Coronary artery (tissue), 2 donors: ENCODE measurements around the gene L3MBTL1.
A peak's percentile ranks its signal among the peaks of the same experiment; 100 is the strongest.

Source experiments
- DNase-seq: peaks from one replicate; pipeline ENCODE4 v3.0.0-alpha.2; 2017; ENCODE audit warnings: low spot score
- H3K27ac ChIP-seq, 2 donors: fragments of 200-600 bp; sonication (generic); one replicate each; pipeline ENCODE4 v1.5.1; 2016 to 2019
- H3K4me3 ChIP-seq: fragments of 200-600 bp; sonication (generic); 2 replicates; pipeline ENCODE4 v1.5.1; 2016; ENCODE audit warnings: mild to moderate bottlenecking, moderate library complexity
- CTCF ChIP-seq: fragments of 200-600 bp; sonication (generic); IDR thresholded peaks from one replicate; pipeline ENCODE4 v1.5.1; 2019; ENCODE audit warnings: antibody characterized with exemption

L3MBTL1 gene

GRCh38 chr20:43535370-43536004 is 28.0 kb downstream of the L3MBTL1 start:
- DNase-seq, result peak; percentile 31
- no peak for TF ChIP-seq CTCF
- H3K27ac ChIP-seq, result no peak overlapping the region
- no peak overlapping the region for H3K4me3 ChIP-seq

- no peak overlapping the region for H3K27ac ChIP-seq
- TF ChIP-seq CTCF, result no peak
- DNase-seq, result peak; percentile 45
- no peak overlapping the region for H3K4me3 ChIP-seq
Measured at GRCh38 chr20:43536041-43536816, 28.7 kb downstream of the L3MBTL1 start.

GRCh38 chr20:43536817-43537440 is 29.4 kb downstream of the L3MBTL1 start:
- Histone ChIP-seq H3K27ac (no peak overlapping the region), H3K4me3 (no peak overlapping the region)
- no peak for DNase-seq
- no peak for TF ChIP-seq CTCF

GRCh38 chr20:43537921-43538877 is 30.7 kb downstream of the L3MBTL1 start:
- Histone ChIP-seq H3K27ac (no peak overlapping the region), H3K4me3 (no peak overlapping the region)
- peak; percentile 76 for DNase-seq
- TF ChIP-seq CTCF, result peak; percentile 79

GRCh38 chr20:43538878-43539700 is 31.6 kb downstream of the L3MBTL1 start:
- H3K4me3 ChIP-seq, result no peak overlapping the region
- DNase-seq, result peak; percentile 53
- no peak overlapping the region for H3K27ac ChIP-seq
- TF ChIP-seq CTCF, result no peak
